WTC11 (cell line): ENCODE data around the gene MFSD2A. TPM values are rescaled to one million over a fixed set of nuclear protein-coding genes. Genes with fewer than 3 reads are reported as not detected.

ENCODE experiments used
- ATF3 ChIP-seq: sonication (generic); formaldehyde crosslinking; conservative IDR thresholded peaks from 2 replicates; pipeline ENCODE4 v1.8.1; 2022; ENCODE audit warnings: mild to moderate bottlenecking, missing genetic modification reagents
- CTCF ChIP-seq: fragments of 200-600 bp; IDR thresholded peaks from 2 replicates; pipeline ENCODE4 v1.8.0; 2022; ENCODE audit warnings: antibody characterized with exemption
- ESRRA ChIP-seq: sonication (generic); formaldehyde crosslinking; IDR thresholded peaks from 2 replicates; pipeline ENCODE4 v1.8.1; 2022; ENCODE audit warnings: mild to moderate bottlenecking, missing genetic modification reagents, borderline replicate concordance
- FOXP4 ChIP-seq: sonication (generic); formaldehyde crosslinking; IDR thresholded peaks from 2 replicates; pipeline ENCODE4 v1.8.0; 2022; ENCODE audit warnings: mild to moderate bottlenecking, missing genetic modification reagents
- GTF2I ChIP-seq: fragments of 250-450 bp; sonication (Bioruptor Pico); conservative IDR thresholded peaks from 2 replicates; pipeline ENCODE4 v1.4.0; 2021; ENCODE audit warnings: mild to moderate bottlenecking
- HMGA2 ChIP-seq: fragments of 250-450 bp; sonication (Bioruptor Pico); IDR thresholded peaks from 2 replicates; pipeline ENCODE4 v1.4.0; 2021; ENCODE audit warnings: mild to moderate bottlenecking, moderate library complexity
- HMGXB4 ChIP-seq: sonication (generic); formaldehyde crosslinking; IDR thresholded peaks from 2 replicates; pipeline ENCODE4 v1.8.1; 2023; ENCODE audit warnings: mild to moderate bottlenecking, moderate library complexity, missing genetic modification reagents
- JUN ChIP-seq: sonication (generic); formaldehyde crosslinking; IDR thresholded peaks from 2 replicates; pipeline ENCODE4 v1.8.0; 2023; ENCODE audit warnings: mild to moderate bottlenecking, missing genetic modification reagents
- MXD4 ChIP-seq: fragments of 250-450 bp; sonication (Bioruptor Pico); IDR thresholded peaks from 2 replicates; pipeline ENCODE4 v1.8.0; 2021; ENCODE audit warnings: mild to moderate bottlenecking, moderate library complexity, borderline replicate concordance
- NFATC4 ChIP-seq: fragments of 250-450 bp; sonication (Bioruptor Pico); IDR thresholded peaks from 2 replicates; pipeline ENCODE4 v1.9.0; 2021; ENCODE audit warnings: mild to moderate bottlenecking
- NFE2L1 ChIP-seq: sonication (generic); formaldehyde crosslinking; IDR thresholded peaks from 2 replicates; pipeline ENCODE4 v1.8.1; 2023; ENCODE audit warnings: missing genetic modification reagents
- NR1H2 ChIP-seq: sonication (generic); formaldehyde crosslinking; IDR thresholded peaks from 2 replicates; pipeline ENCODE4 v1.9.0; 2021; ENCODE audit warnings: mild to moderate bottlenecking, moderate library complexity, missing genetic modification reagents
- OVOL2 ChIP-seq: fragments of 250-450 bp; sonication (Bioruptor Pico); IDR thresholded peaks from 2 replicates; pipeline ENCODE4 v1.9.0; 2021; ENCODE audit warnings: mild to moderate bottlenecking, borderline replicate concordance
- PREB ChIP-seq: sonication (generic); formaldehyde crosslinking; IDR thresholded peaks from 2 replicates; pipeline ENCODE4 v1.8.1; 2022; ENCODE audit warnings: mild to moderate bottlenecking, missing genetic modification reagents, moderate library complexity, borderline replicate concordance
- RELA ChIP-seq: sonication (generic); formaldehyde crosslinking; IDR thresholded peaks from 2 replicates; pipeline ENCODE4 v1.8.1; 2022; ENCODE audit warnings: missing genetic modification reagents, mild to moderate bottlenecking, borderline replicate concordance
- SP1 ChIP-seq: sonication (generic); formaldehyde crosslinking; conservative IDR thresholded peaks from 2 replicates; pipeline ENCODE4 v1.8.1; 2022; ENCODE audit warnings: missing genetic modification reagents
- STAT6 ChIP-seq: sonication (generic); formaldehyde crosslinking; conservative IDR thresholded peaks from 2 replicates; pipeline ENCODE4 v1.8.1; 2023; ENCODE audit warnings: mild to moderate bottlenecking, low read depth, missing genetic modification reagents, moderate library complexity
- TCF7 ChIP-seq: sonication (generic); formaldehyde crosslinking; IDR thresholded peaks from 2 replicates; pipeline ENCODE4 v1.8.0; 2022; ENCODE audit warnings: mild to moderate bottlenecking, low read depth, missing genetic modification reagents, moderate library complexity
- USF1 ChIP-seq: sonication (generic); formaldehyde crosslinking; IDR thresholded peaks from 2 replicates; pipeline ENCODE4 v1.8.0; 2022; ENCODE audit warnings: mild to moderate bottlenecking, missing genetic modification reagents
- ZNF138 ChIP-seq: sonication (generic); formaldehyde crosslinking; conservative IDR thresholded peaks from 2 replicates; pipeline ENCODE4 v1.8.1; 2022; ENCODE audit warnings: mild to moderate bottlenecking, moderate library complexity, missing genetic modification reagents
- ZNF232 ChIP-seq: sonication (generic); formaldehyde crosslinking; IDR thresholded peaks from 2 replicates; pipeline ENCODE4 v1.8.0; 2022; ENCODE audit warnings: mild to moderate bottlenecking, missing genetic modification reagents
- ZNF396 ChIP-seq: fragments of 250-450 bp; sonication (Bioruptor Pico); IDR thresholded peaks from 2 replicates; pipeline ENCODE4 v1.8.0; 2021; ENCODE audit warnings: mild to moderate bottlenecking, moderate library complexity, borderline replicate concordance
- ZNF416 ChIP-seq: fragments of 250-450 bp; sonication (Bioruptor Pico); IDR thresholded peaks from 2 replicates; pipeline ENCODE4 v1.9.0; 2021; ENCODE audit warnings: mild to moderate bottlenecking, inconsistent platforms
- ZNF671 ChIP-seq: fragments of 250-450 bp; sonication (Bioruptor Pico); IDR thresholded peaks from 2 replicates; pipeline ENCODE4 v1.8.0; 2021; ENCODE audit warnings: mild to moderate bottlenecking
- total RNA-seq: library from RNA; stranded (reverse); gene quantifications from 3 replicates; pipeline ENCODE4 v1.2.3, GENCODE V29; 2021
- TF ChIP-seq, protein P1 (sequence below): sonication (generic); formaldehyde crosslinking; IDR thresholded peaks from 2 replicates; pipeline ENCODE4 v1.8.1; 2022; ENCODE audit warnings: low read depth, mild to moderate bottlenecking, moderate library complexity, missing genetic modification reagents, borderline replicate concordance
- TF ChIP-seq, protein P2 (sequence below): sonication (generic); formaldehyde crosslinking; IDR thresholded peaks from 2 replicates; pipeline ENCODE4 v1.8.1; 2022; ENCODE audit warnings: missing genetic modification reagents, borderline replicate concordance

Gene MFSD2A
- total RNA-seq, 1 experiment from 2014 or later, result 14.0 TPM

DNA sequence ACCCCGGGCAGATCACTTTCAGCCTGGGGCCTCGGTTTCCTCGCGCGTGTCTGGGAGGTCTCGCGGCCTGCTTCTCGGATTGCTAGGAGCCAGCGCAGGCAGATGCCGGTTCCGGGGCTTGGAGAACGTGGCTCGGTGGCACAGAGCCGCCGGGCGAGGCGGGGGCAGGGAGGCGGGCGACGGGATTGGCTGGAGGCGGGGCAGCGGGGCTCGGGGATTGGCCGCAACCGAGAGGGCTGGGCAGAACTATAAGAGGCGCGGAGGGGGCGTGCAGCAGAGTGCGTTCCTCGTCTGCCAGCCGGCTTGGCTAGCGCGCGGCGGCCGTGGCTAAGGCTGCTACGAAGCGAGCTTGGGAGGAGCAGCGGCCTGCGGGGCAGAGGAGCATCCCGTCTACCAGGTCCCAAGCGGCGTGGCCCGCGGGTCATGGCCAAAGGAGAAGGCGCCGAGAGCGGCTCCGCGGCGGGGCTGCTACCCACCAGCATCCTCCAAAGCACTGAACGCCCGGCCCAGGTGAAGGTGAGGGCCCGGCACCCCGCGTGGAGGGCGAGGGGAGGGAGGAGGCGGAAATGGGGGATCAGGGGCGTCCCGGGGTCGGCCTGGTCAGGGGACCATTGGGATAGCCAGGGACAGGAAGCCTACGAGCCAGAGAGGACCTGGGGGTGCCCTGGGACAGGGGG lies at the start of gene MFSD2A (continued):
- no peak for TF ChIP-seq NFATC4 (CRISPR knock-in tag)
- peak; percentile 39; the same call in 1 of the 2 replicates for TF ChIP-seq USF1
- no peak for TF ChIP-seq ESRRA (CRISPR knock-in tag)
- no peak for TF ChIP-seq ATF3 (CRISPR knock-in tag)
- TF ChIP-seq TCF7, result no peak
- TF ChIP-seq OVOL2, result no peak
- no peak for TF ChIP-seq NFE2L1
- no peak for TF ChIP-seq JUN (CRISPR knock-in tag)
- TF ChIP-seq CTCF, result no peak
- TF ChIP-seq ZNF671 (CRISPR knock-in tag), result no peak
- TF ChIP-seq ZNF232 (CRISPR knock-in tag), result peak; percentile 88
- no peak for TF ChIP-seq MXD4 (CRISPR knock-in tag)
- TF ChIP-seq, protein P1, sequence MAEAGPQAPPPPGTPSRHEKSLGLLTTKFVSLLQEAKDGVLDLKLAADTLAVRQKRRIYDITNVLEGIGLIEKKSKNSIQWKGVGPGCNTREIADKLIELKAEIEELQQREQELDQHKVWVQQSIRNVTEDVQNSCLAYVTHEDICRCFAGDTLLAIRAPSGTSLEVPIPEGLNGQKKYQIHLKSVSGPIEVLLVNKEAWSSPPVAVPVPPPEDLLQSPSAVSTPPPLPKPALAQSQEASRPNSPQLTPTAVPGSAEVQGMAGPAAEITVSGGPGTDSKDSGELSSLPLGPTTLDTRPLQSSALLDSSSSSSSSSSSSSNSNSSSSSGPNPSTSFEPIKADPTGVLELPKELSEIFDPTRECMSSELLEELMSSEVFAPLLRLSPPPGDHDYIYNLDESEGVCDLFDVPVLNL (CRISPR knock-in tag), result no peak
- no peak for TF ChIP-seq ZNF396 (CRISPR knock-in tag)
- TF ChIP-seq STAT6, result no peak
- no peak for TF ChIP-seq HMGXB4 (CRISPR knock-in tag)
- TF ChIP-seq ZNF416 (CRISPR knock-in tag), result no peak
- peak; percentile 72; the same call in 1 of the 2 replicates for TF ChIP-seq SP1
- TF ChIP-seq ZNF138 (CRISPR knock-in tag), result 0 out of 2 replicates have a peak, but pooled peaks have one; percentile 40
- no peak for TF ChIP-seq FOXP4
- TF ChIP-seq PREB, result no peak
- no peak for TF ChIP-seq HMGA2 (CRISPR knock-in tag)
- no peak for TF ChIP-seq RELA
- TF ChIP-seq, protein P2, sequence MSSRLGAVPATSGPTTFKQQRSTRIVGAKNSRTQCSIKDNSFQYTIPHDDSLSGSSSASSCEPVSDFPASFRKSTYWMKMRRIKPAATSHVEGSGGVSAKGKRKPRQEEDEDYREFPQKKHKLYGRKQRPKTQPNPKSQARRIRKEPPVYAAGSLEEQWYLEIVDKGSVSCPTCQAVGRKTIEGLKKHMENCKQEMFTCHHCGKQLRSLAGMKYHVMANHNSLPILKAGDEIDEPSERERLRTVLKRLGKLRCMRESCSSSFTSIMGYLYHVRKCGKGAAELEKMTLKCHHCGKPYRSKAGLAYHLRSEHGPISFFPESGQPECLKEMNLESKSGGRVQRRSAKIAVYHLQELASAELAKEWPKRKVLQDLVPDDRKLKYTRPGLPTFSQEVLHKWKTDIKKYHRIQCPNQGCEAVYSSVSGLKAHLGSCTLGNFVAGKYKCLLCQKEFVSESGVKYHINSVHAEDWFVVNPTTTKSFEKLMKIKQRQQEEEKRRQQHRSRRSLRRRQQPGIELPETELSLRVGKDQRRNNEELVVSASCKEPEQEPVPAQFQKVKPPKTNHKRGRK (CRISPR knock-in tag), result no peak
- TF ChIP-seq NR1H2 (CRISPR knock-in tag), result no peak
- no peak for TF ChIP-seq GTF2I (CRISPR knock-in tag)
